Measurements from ENCODE around the gene KISS1.

GRCh38 chr1:204181116-204181515, 15.2 kb downstream of the KISS1 start:
- TF ChIP-seq EZH2 (IDR thresholded peaks at IDR 0.05; ENCODE audit: insufficient read depth, low read length) = no peak
- TF ChIP-seq, protein P1, sequence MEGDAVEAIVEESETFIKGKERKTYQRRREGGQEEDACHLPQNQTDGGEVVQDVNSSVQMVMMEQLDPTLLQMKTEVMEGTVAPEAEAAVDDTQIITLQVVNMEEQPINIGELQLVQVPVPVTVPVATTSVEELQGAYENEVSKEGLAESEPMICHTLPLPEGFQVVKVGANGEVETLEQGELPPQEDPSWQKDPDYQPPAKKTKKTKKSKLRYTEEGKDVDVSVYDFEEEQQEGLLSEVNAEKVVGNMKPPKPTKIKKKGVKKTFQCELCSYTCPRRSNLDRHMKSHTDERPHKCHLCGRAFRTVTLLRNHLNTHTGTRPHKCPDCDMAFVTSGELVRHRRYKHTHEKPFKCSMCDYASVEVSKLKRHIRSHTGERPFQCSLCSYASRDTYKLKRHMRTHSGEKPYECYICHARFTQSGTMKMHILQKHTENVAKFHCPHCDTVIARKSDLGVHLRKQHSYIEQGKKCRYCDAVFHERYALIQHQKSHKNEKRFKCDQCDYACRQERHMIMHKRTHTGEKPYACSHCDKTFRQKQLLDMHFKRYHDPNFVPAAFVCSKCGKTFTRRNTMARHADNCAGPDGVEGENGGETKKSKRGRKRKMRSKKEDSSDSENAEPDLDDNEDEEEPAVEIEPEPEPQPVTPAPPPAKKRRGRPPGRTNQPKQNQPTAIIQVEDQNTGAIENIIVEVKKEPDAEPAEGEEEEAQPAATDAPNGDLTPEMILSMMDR (IDR thresholded peaks at IDR 0.05; ENCODE audit: insufficient read depth, low read depth, low read length) = no peak

Data from astrocyte (in vitro differentiated cells and primary cell).